SK-N-SH (cell line): ENCODE measurements around the gene SMIM29. TPM values are rescaled to one million over a fixed set of nuclear protein-coding genes. Genes with fewer than 3 reads are reported as not detected.
A peak's percentile ranks its signal among the peaks of the same experiment; 100 is the strongest.

Source experiments
- CTCF ChIA-PET: fragments of 300-600, 350-600 bp; formaldehyde crosslinking; extraction: SDS; loops from one replicate; lab custom pipeline; 2021; lab: Yijun Ruan, JAX
- POLR2A ChIA-PET: fragments of 350-600 bp; sonication (Branson Sonifier 250); formaldehyde crosslinking; extraction: SDS; loops from one replicate; lab custom pipeline; 2020; ENCODE audit warnings: antibody characterized with exemption, inconsistent platforms; lab: Yijun Ruan, JAX
- DNase-seq: peaks from one replicate; pipeline ENCODE4 v3.0.0; 2012
- H2AFZ ChIP-seq: fragments of 200-600 bp; sonication (generic); 2 replicates; pipeline ENCODE4 v1.8.1; 2016; ENCODE audit warnings: antibody characterized with exemption, mild to moderate bottlenecking, low read depth
- H3F3A ChIP-seq: fragments of 200-600 bp; sonication (generic); replicated peaks from 2 replicates; pipeline ENCODE3; 2016; ENCODE audit warnings: antibody characterized with exemption, mild to moderate bottlenecking; ENCODE audit not compliant: insufficient read depth
- H3K27ac ChIP-seq, 2 experiments: fragments of 200-500 bp in 1 of 2; fragments of 200-600 bp in 1 of 2; sonication (Bioruptor generic) in 1 of 2; sonication (generic), shearing (Covaris generic) in 1 of 2; 2 replicates each; pipeline versions ENCODE4 v1.5.1 to v1.6.1; 2014 to 2016; ENCODE audit warnings: low read depth in 2 of 2, inconsistent platforms in 1 of 2, low read length in 1 of 2, mild to moderate bottlenecking in 1 of 2, mixed read lengths in 1 of 2
- H3K27me3 ChIP-seq: fragments of 200-600 bp; sonication (generic), shearing (Covaris generic); 2 replicates; pipeline ENCODE4 v1.6.1; 2016; ENCODE audit warnings: mixed run types; ENCODE audit not compliant: insufficient read depth
- H3K36me3 ChIP-seq, 2 experiments: fragments of 200-500 bp in 1 of 2; fragments of 200-600 bp in 1 of 2; sonication (Bioruptor generic) in 1 of 2; sonication (generic) in 1 of 2; replicated peaks in 1 of 2; 2 replicates each; pipeline versions ENCODE3 to v1.5.1; 2014 to 2016; ENCODE audit warnings: low read length in 1 of 2, mild to moderate bottlenecking in 1 of 2; ENCODE audit not compliant: insufficient read depth in 2 of 2, control insufficient read depth in 1 of 2
- H3K4me1 ChIP-seq, 2 experiments: fragments of 200-500 bp in 1 of 2; fragments of 200-600 bp in 1 of 2; sonication (Bioruptor generic) in 1 of 2; sonication (generic), shearing (Covaris generic) in 1 of 2; 2 replicates each; pipeline versions ENCODE4 v1.5.1 to v1.6.1; 2014 to 2016; ENCODE audit warnings: low read depth in 1 of 2, low read length in 1 of 2, mixed run types in 1 of 2; ENCODE audit not compliant: insufficient read depth in 2 of 2, control insufficient read depth in 1 of 2
- H3K4me2 ChIP-seq: fragments of 200-600 bp; sonication (generic), shearing (Covaris generic); 2 replicates; pipeline ENCODE4 v1.6.1; 2017; ENCODE audit warnings: mixed run types
- H3K4me3 ChIP-seq, 2 experiments: fragments of 200-500 bp in 1 of 2; fragments of 200-600 bp in 1 of 2; sonication (Bioruptor generic) in 1 of 2; sonication (generic), shearing (Covaris generic) in 1 of 2; 2 replicates each; pipeline versions ENCODE4 v1.5.1 to v1.8.1; 2014 to 2016; ENCODE audit warnings: low read depth in 2 of 2, inconsistent platforms in 1 of 2, low read length in 1 of 2, mild to moderate bottlenecking in 1 of 2, mixed read lengths in 1 of 2, moderate library complexity in 1 of 2
- H3K79me2 ChIP-seq: fragments of 200-600 bp; sonication (generic); 2 replicates; pipeline ENCODE4 v1.8.1; 2017; ENCODE audit warnings: mild to moderate bottlenecking; ENCODE audit not compliant: insufficient read depth
- H3K9ac ChIP-seq: fragments of 200-600 bp; sonication (generic); 2 replicates; pipeline ENCODE4 v1.6.1; 2017; ENCODE audit warnings: mixed run types
- H3K9me2 ChIP-seq: fragments of 200-600 bp; sonication (generic); 2 replicates; pipeline ENCODE4 v1.6.1; 2017; ENCODE audit warnings: mixed run types
- H3K9me3 ChIP-seq: fragments of 200-600 bp; sonication (generic); 2 replicates; pipeline ENCODE4 v1.6.1; 2017; ENCODE audit warnings: mixed run types, mild to moderate bottlenecking, moderate library complexity
- H4K20me1 ChIP-seq: fragments of 200-600 bp; sonication (generic); 2 replicates; pipeline ENCODE4 v1.6.1; 2017; ENCODE audit warnings: mild to moderate bottlenecking, mixed run types; ENCODE audit not compliant: insufficient read depth
- ELF1 ChIP-seq: IDR thresholded peaks from 2 replicates; pipeline ENCODE4 v1.4.0; 2012
- EP300 ChIP-seq, 2 experiments: IDR thresholded peaks; 2 replicates each; pipeline versions ENCODE4 v1.4.0 to v1.6.1; 2012; ENCODE audit warnings: borderline replicate concordance in 1 of 2, low read depth in 1 of 2, low read length in 1 of 2
- EZH2phosphoT487 ChIP-seq: fragments of 200-600 bp; sonication (generic); IDR thresholded peaks from 2 replicates; pipeline ENCODE4 v1.6.1; 2017; ENCODE audit warnings: low read depth, mixed run types, mild to moderate bottlenecking, antibody characterized with exemption, moderate library complexity, borderline replicate concordance
- FOSL2 ChIP-seq: IDR thresholded peaks from 2 replicates; pipeline ENCODE4 v1.4.0; 2012; ENCODE audit warnings: low read depth, mild to moderate bottlenecking, moderate library complexity, borderline replicate concordance
- FOXJ3 ChIP-seq: sonication (generic); formaldehyde crosslinking; IDR thresholded peaks from 2 replicates; pipeline ENCODE4 v1.5.1; 2020; ENCODE audit warnings: mild to moderate bottlenecking, missing genetic modification reagents
- GABPA ChIP-seq: IDR thresholded peaks from 2 replicates; pipeline ENCODE4 v1.4.0; 2012; ENCODE audit warnings: low read depth, mild to moderate bottlenecking
- IRF3 ChIP-seq: fragments of 150-350 bp; IDR thresholded peaks from 2 replicates; pipeline ENCODE4 v1.6.1; 2016; ENCODE audit warnings: mild to moderate bottlenecking, low read depth, low read length
- MXI1 ChIP-seq: IDR thresholded peaks from 2 replicates; pipeline ENCODE4 v1.6.1; 2012; ENCODE audit warnings: mild to moderate bottlenecking, low read depth, low read length, improper control_type of control experiment
- NFIC ChIP-seq: IDR thresholded peaks from 2 replicates; pipeline ENCODE4 v1.4.0; 2012; ENCODE audit warnings: borderline replicate concordance
- NRF1 ChIP-seq: IDR thresholded peaks from 2 replicates; pipeline ENCODE4 v1.6.1; 2012; ENCODE audit warnings: low read depth, mild to moderate bottlenecking, low read length
- POLR2AphosphoS5 ChIP-seq: IDR thresholded peaks from 2 replicates; pipeline ENCODE4 v1.6.1; 2012; ENCODE audit warnings: low read depth, low read length
- RCOR1 ChIP-seq: fragments of 150-350 bp; IDR thresholded peaks from 2 replicates; pipeline ENCODE4 v1.6.1; 2017; ENCODE audit warnings: antibody characterized with exemption, low read length
- REST ChIP-seq: IDR thresholded peaks from 2 replicates; pipeline ENCODE4 v1.6.1; 2012; ENCODE audit warnings: mild to moderate bottlenecking, low read depth, low read length, moderate library complexity
- RFX5 ChIP-seq: IDR thresholded peaks from 2 replicates; pipeline ENCODE4 v1.6.1; 2012; ENCODE audit warnings: mild to moderate bottlenecking, improper control_type of control experiment, low read length
- RXRA ChIP-seq: IDR thresholded peaks from 2 replicates; pipeline ENCODE4 v1.4.0; 2012; ENCODE audit warnings: low read depth, mild to moderate bottlenecking, borderline replicate concordance
- TAF1 ChIP-seq: IDR thresholded peaks from 2 replicates; pipeline ENCODE4 v1.6.1; 2012; ENCODE audit warnings: low read depth, mild to moderate bottlenecking, low read length, moderate library complexity, borderline replicate concordance
- TEAD4 ChIP-seq: IDR thresholded peaks from 2 replicates; pipeline ENCODE4 v1.4.0; 2012; ENCODE audit warnings: mild to moderate bottlenecking, borderline replicate concordance; ENCODE audit not compliant: insufficient read depth
- WGBS: methylation state at CpG from one replicate; pipeline ENCODE4 v1.1.6; 2017; ENCODE audit warnings: low lambda C conversion rate; 5-methylcytosine and 5-hydroxymethylcytosine counted together
- polyA plus RNA-seq, 3 experiments: library from polyadenylated mRNA; depleted of rRNA; stranded (reverse); fragments of >200 nt; gene quantifications; 2 replicates each; pipeline ENCODE4 v1.2.3, GENCODE V29; 2012

Gene SMIM29
- polyA plus RNA-seq, 1 of the 3 experiments (the other 2 are of a cell fraction) = 50.2 TPM

- H3K4me3 ChIP-seq = no peak overlapping the region
- no peak for DNase-seq
- H4K20me1 ChIP-seq = no peaks in the 10 kb centered on the region
- 79% methylated on average over 7 of the region's 7 CpGs for WGBS
- H3K9ac ChIP-seq = no peak overlapping the region
- no peaks in the 10 kb centered on the region for H3K36me3 ChIP-seq
- H3K79me2 ChIP-seq = no peaks in the 10 kb centered on the region
- H2AFZ ChIP-seq = no peak overlapping the region
- H3K4me2 ChIP-seq = no peak overlapping the region
- H3K27me3 ChIP-seq = no peaks in the 10 kb centered on the region
- POLR2A ChIA-PET = no interaction called here
- no peak for TF ChIP-seq FOXJ3 (CRISPR knock-in tag)
- no peak for TF ChIP-seq RXRA
- TF ChIP-seq RFX5 = no peak
- no peak for TF ChIP-seq REST
- no peak for TF ChIP-seq EZH2phosphoT487
- TF ChIP-seq NRF1 = no peak
- TF ChIP-seq IRF3 = no peak
- no peak for TF ChIP-seq TEAD4
- no peak for TF ChIP-seq RCOR1
- no peaks in the 10 kb centered on the region for H3K9me3 ChIP-seq
- H3K27ac ChIP-seq = no peak overlapping the region
- H3K4me1 ChIP-seq = peaks cover 10% of the 10 kb centered on the region in 2 experiments; a peak in 3 of 4 replicates
- no peaks in the 10 kb centered on the region for H3K9me2 ChIP-seq
- peaks cover 7% of the 10 kb centered on the region for H3F3A ChIP-seq
- CTCF ChIA-PET = interaction anchor here (0.6 to 1.2 kb wide), 5 partner anchors 11 to 65 kb away, joined by 3 to 7 read pairs (median 3); partner anchors contain the start of gene HMGA1
Observed at GRCh38 chr6:34226066-34226465, 22.7 kb downstream of the SMIM29 start.

- peak; percentile 16 for DNase-seq
- Histone ChIP-seq H3K79me2 (no peaks in the 10 kb centered on the region), H4K20me1 (no peaks in the 10 kb centered on the region), H3K9ac (no peak overlapping the region), H3K27me3 (no peaks in the 10 kb centered on the region), H3K9me2 (no peaks in the 10 kb centered on the region), H3K4me2 (no peak overlapping the region)
- 99% methylated on average over 5 of the region's 5 CpGs for WGBS
- POLR2A ChIA-PET = no interaction called here
- TF ChIP-seq REST (no peak), RFX5 (no peak), TAF1 (no peak), NFIC (no peak), EP300 (IDR thresholded peaks at IDR 0.05; ENCODE audit: borderline replicate concordance in 1 of 2, low read depth in 1 of 2, low read length in 1 of 2) (no peak), MXI1 (no peak), EZH2phosphoT487 (no peak), POLR2AphosphoS5 (no peak), IRF3 (no peak), ELF1 (no peak), GABPA (no peak), NRF1 (no peak), FOSL2 (no peak)
- TF ChIP-seq, all 33 proteins: peak for 0
- Histone ChIP-seq H3K27ac (no peak overlapping the region), H2AFZ (no peak overlapping the region), H3F3A (peaks cover 7% of the 10 kb centered on the region), H3K9me3 (no peaks in the 10 kb centered on the region), H3K4me3 (no peak overlapping the region), H3K36me3 (no peaks in the 10 kb centered on the region), H3K4me1 (peaks cover 10% of the 10 kb centered on the region in 2 experiments; a peak in 3 of 4 replicates)
- CTCF ChIA-PET = interaction anchor here (0.6 to 2.7 kb wide), 4 partner anchors 11 to 64 kb away, joined by 3 to 8 read pairs (median 3); partner anchors contain the start of gene HMGA1
Observed at GRCh38 chr6:34225551-34225950, 23.3 kb downstream of the SMIM29 start.
